ENCODE measurements around the gene TSPAN17.

DNA sequence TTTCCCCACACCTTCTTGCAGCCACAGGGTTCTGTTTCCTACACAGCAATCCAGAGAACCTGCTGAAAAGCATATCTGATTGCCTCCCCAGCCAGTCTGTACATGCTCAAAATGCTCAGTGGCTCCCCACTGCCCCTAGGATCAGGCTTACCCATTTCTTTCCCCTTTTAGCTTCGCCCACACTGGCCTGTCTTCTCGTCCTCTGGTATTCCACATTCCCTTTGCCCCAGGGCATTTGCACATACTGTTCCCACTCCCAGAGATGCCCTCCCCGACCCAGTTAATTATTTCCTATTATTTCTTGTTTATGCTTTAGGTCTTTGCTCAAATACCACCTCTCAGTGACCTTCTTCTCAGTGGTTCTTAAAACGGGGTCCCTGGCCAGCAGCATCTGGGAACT lies 6.7 kb upstream of the TSPAN17 start:
- TF ChIP-seq, protein P1, sequence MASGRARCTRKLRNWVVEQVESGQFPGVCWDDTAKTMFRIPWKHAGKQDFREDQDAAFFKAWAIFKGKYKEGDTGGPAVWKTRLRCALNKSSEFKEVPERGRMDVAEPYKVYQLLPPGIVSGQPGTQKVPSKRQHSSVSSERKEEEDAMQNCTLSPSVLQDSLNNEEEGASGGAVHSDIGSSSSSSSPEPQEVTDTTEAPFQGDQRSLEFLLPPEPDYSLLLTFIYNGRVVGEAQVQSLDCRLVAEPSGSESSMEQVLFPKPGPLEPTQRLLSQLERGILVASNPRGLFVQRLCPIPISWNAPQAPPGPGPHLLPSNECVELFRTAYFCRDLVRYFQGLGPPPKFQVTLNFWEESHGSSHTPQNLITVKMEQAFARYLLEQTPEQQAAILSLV (tag; IDR thresholded peaks at IDR 0.05) = no peak
- TF ChIP-seq, protein P2, sequence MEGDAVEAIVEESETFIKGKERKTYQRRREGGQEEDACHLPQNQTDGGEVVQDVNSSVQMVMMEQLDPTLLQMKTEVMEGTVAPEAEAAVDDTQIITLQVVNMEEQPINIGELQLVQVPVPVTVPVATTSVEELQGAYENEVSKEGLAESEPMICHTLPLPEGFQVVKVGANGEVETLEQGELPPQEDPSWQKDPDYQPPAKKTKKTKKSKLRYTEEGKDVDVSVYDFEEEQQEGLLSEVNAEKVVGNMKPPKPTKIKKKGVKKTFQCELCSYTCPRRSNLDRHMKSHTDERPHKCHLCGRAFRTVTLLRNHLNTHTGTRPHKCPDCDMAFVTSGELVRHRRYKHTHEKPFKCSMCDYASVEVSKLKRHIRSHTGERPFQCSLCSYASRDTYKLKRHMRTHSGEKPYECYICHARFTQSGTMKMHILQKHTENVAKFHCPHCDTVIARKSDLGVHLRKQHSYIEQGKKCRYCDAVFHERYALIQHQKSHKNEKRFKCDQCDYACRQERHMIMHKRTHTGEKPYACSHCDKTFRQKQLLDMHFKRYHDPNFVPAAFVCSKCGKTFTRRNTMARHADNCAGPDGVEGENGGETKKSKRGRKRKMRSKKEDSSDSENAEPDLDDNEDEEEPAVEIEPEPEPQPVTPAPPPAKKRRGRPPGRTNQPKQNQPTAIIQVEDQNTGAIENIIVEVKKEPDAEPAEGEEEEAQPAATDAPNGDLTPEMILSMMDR (IDR thresholded peaks at IDR 0.05 in 2 of 3, conservative IDR thresholded peaks at IDR 0.05 in 1 of 3; ENCODE audit: insufficient read depth in 2 of 3, low read depth in 1 of 3, low read length in 3 of 3) = no peak
- TF ChIP-seq, protein P3, sequence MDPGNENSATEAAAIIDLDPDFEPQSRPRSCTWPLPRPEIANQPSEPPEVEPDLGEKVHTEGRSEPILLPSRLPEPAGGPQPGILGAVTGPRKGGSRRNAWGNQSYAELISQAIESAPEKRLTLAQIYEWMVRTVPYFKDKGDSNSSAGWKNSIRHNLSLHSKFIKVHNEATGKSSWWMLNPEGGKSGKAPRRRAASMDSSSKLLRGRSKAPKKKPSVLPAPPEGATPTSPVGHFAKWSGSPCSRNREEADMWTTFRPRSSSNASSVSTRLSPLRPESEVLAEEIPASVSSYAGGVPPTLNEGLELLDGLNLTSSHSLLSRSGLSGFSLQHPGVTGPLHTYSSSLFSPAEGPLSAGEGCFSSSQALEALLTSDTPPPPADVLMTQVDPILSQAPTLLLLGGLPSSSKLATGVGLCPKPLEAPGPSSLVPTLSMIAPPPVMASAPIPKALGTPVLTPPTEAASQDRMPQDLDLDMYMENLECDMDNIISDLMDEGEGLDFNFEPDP (CRISPR knock-in tag; IDR thresholded peaks at IDR 0.05) = no peak
- no peak for TF ChIP-seq ZBTB17 (CRISPR knock-in tag; IDR thresholded peaks at IDR 0.05)
- no peak for TF ChIP-seq NR2C2 (CRISPR knock-in tag; IDR thresholded peaks at IDR 0.05)
- no peak for TF ChIP-seq NR2C2 (tag; IDR thresholded peaks at IDR 0.05)
- TF ChIP-seq ZNF274 (IDR thresholded peaks at IDR 0.05; ENCODE audit: borderline replicate concordance, low read depth, low read length) = no peak
- TF ChIP-seq ZNF133 (CRISPR knock-in tag; IDR thresholded peaks at IDR 0.05) = no peak
